ENCODE results near the gene GPS1.

GRCh38 chr17:82053556-82054263, 2.0 kb downstream of the GPS1 start:
- no peak for TF ChIP-seq CTCF (IDR thresholded peaks at IDR 0.05)
- TF ChIP-seq EP300 (IDR thresholded peaks at IDR 0.05) = no peak
- TF ChIP-seq POLR2AphosphoS5 (IDR thresholded peaks at IDR 0.05) = no peak
- TF ChIP-seq POLR2A (IDR thresholded peaks at IDR 0.05) = no peak

All from suprapubic skin (tissue), 4 donors.